Activated CD8-positive, alpha-beta T cell treated with anti-CD3 and anti-CD28 coated beads, Interleukin-2, amount 10 ng/mL, durations not matched to agents 7 days and 5 days (primary cell): ENCODE data around the gene UBE4A. TPM values are rescaled to one million over a fixed set of nuclear protein-coding genes. Genes with fewer than 3 reads are reported as not detected.

Experiments
- ATAC-seq: fragments of 150-1000 bp; cut with Tn5 transposase; one replicate; pipeline ENCODE4 v1.10.0; 2021; ENCODE audit warnings: moderate library complexity
- CTCF ChIA-PET: fragments of 350-600 bp; sonication (Branson Sonifier 250); formaldehyde crosslinking; loops from one replicate; lab custom pipeline; 2021; ENCODE audit warnings: antibody characterized with exemption; lab: Charles Lee
- POLR2A ChIA-PET: fragments of 350-600 bp; sonication (Branson Sonifier 250); formaldehyde crosslinking; loops from one replicate; lab custom pipeline; 2021; ENCODE audit warnings: antibody characterized with exemption; lab: Charles Lee
- DNase-seq: peaks from one replicate; pipeline ENCODE4 v3.0.0-alpha.2; 2020
- H3K27ac Mint-ChIP-seq: one replicate; pipeline ENCODE4 v1.8.0; 2021; ENCODE audit warnings: mild to moderate bottlenecking, mixed read lengths
- H3K27me3 Mint-ChIP-seq: one replicate; pipeline ENCODE4 v1.8.0; 2021; ENCODE audit warnings: low read depth, mixed read lengths
- H3K36me3 Mint-ChIP-seq: one replicate; pipeline ENCODE4 v1.8.0; 2021; ENCODE audit warnings: low read depth, mixed read lengths
- H3K4me1 Mint-ChIP-seq: one replicate; pipeline ENCODE4 v1.8.0; 2021; ENCODE audit warnings: low read depth, mixed read lengths
- H3K4me3 Mint-ChIP-seq: one replicate; pipeline ENCODE4 v1.8.0; 2021; ENCODE audit warnings: mild to moderate bottlenecking, mixed read lengths
- H3K9me3 Mint-ChIP-seq: one replicate; pipeline ENCODE4 v1.8.0; 2022; ENCODE audit warnings: mixed read lengths; ENCODE audit not compliant: insufficient read depth
- total RNA-seq, 2 experiments: library from RNA; stranded (reverse); gene quantifications; one replicate each; pipeline ENCODE4 v1.2.3, GENCODE V29; 2021

UBE4A gene
- total RNA-seq, 2 experiments from 2014 or later: 38.5 to 39.8 TPM

GRCh38 chr11:118341815-118342489, 17.4 kb upstream of the UBE4A start:
- ChIA-PET POLR2A (interaction anchor here (0.7 to 4.3 kb wide), 13 partner anchors 13 to 326 kb away, joined by 3 to 30 read pairs (median 4); partner anchors contain the start of genes JAML, KMT2A and UBE4A), CTCF (interaction anchor here (0.9 to 2.9 kb wide), 8 partner anchors 9 to 143 kb away, joined by 3 to 17 read pairs (median 5); no protein-coding TSS in a partner anchor)
- H3K9me3 Mint-ChIP-seq: no peaks in the 10 kb centered on the region
- ATAC-seq: no peak
- H3K4me3 Mint-ChIP-seq: peak overlapping the region; percentile 84
- H3K27me3 Mint-ChIP-seq: no peaks in the 10 kb centered on the region
- DNase-seq: peak; percentile 49
- peak overlapping the region; percentile 96 for H3K27ac Mint-ChIP-seq
- peaks cover 74% of the 10 kb centered on the region for H3K36me3 Mint-ChIP-seq
- peaks cover 60% of the 10 kb centered on the region for H3K4me1 Mint-ChIP-seq

GRCh38 chr11:118342503-118343161, 16.8 kb upstream of the UBE4A start, which contains the start of gene CD3D:
Gene CD3D, minus strand, starts transcription at chr11:118342705. Its CDS starts 98 bp downstream, at chr11:118342607.
- peak within 1 kb of the TSS; percentile 96 for H3K27ac Mint-ChIP-seq
- H3K4me1 Mint-ChIP-seq: peaks cover 63% of the 10 kb centered on the region
- H3K27me3 Mint-ChIP-seq: no peaks in the 10 kb centered on the region
- ChIA-PET CTCF (interaction anchor here (0.9 to 2.9 kb wide), 8 partner anchors 9 to 144 kb away, joined by 3 to 17 read pairs (median 4); no protein-coding TSS in a partner anchor), POLR2A (interaction anchor here (0.5 to 4.3 kb wide), 13 partner anchors 17 to 842 kb away, joined by 3 to 30 read pairs (median 4); partner anchors contain the start of genes JAML, KMT2A and UBE4A)
- peaks cover 75% of the 10 kb centered on the region for H3K36me3 Mint-ChIP-seq
- H3K4me3 Mint-ChIP-seq: peak within 1 kb of the TSS; percentile 84
- H3K9me3 Mint-ChIP-seq: no peaks in the 10 kb centered on the region
- peak; percentile 35 for ATAC-seq
- peak; percentile 78 for DNase-seq

GRCh38 chr11:118343248-118343647, 16.2 kb upstream of the UBE4A start:
- Mint-ChIP-seq H3K36me3 (peaks cover 73% of the 10 kb centered on the region), H3K4me3 (peak overlapping the region; percentile 84), H3K4me1 (peaks cover 61% of the 10 kb centered on the region), H3K9me3 (no peaks in the 10 kb centered on the region), H3K27me3 (no peaks in the 10 kb centered on the region), H3K27ac (peak overlapping the region; percentile 96)
- no peak for ATAC-seq
- ChIA-PET POLR2A (interaction anchor here (0.5 to 4.3 kb wide), 8 partner anchors 16 to 145 kb away, joined by 3 to 30 read pairs (median 4); partner anchors contain the start of genes JAML, KMT2A and UBE4A), CTCF (interaction anchor here (1.3 to 2.9 kb wide), 4 partner anchors 20 to 145 kb away, joined by 3 to 17 read pairs (median 8); no protein-coding TSS in a partner anchor)
- DNase-seq: peak; percentile 40

GRCh38 chr11:118343981-118344515, 15.4 kb upstream of the UBE4A start, which contains the start of gene CD3G:
Gene CD3G, plus strand, starts transcription at chr11:118344344. Its CDS starts 80 bp downstream, at chr11:118344424.
- Mint-ChIP-seq H3K36me3 (peaks cover 73% of the 10 kb centered on the region), H3K4me3 (peak within 1 kb of the TSS; percentile 84), H3K9me3 (no peaks in the 10 kb centered on the region), H3K27me3 (no peaks in the 10 kb centered on the region), H3K27ac (peak within 1 kb of the TSS; percentile 96), H3K4me1 (peaks cover 61% of the 10 kb centered on the region)
- ChIA-PET POLR2A (interaction anchor here (0.6 to 2.2 kb wide), 6 partner anchors 9 to 146 kb away, joined by 3 to 7 read pairs (median 4); partner anchors contain the start of genes JAML and UBE4A), CTCF (interaction anchor here (1.4 to 2.6 kb wide), 3 partner anchors 98 to 146 kb away, joined by 4 to 20 read pairs (median 6); no protein-coding TSS in a partner anchor)
- ATAC-seq (peak; percentile 76), DNase-seq (peak; percentile 86)

GRCh38 chr11:118349475-118349874, 9.9 kb upstream of the UBE4A start:
- Mint-ChIP-seq H3K9me3 (no peaks in the 10 kb centered on the region), H3K27me3 (no peaks in the 10 kb centered on the region), H3K27ac (peak overlapping the region; percentile 21), H3K36me3 (peaks cover 79% of the 10 kb centered on the region), H3K4me1 (peaks cover 63% of the 10 kb centered on the region), H3K4me3 (no peak overlapping the region)
- POLR2A ChIA-PET: no interaction called here
- CTCF ChIA-PET: interaction anchor here (1.1 kb wide), 1 partner anchor 151 kb away, joined by 4 read pairs; no protein-coding TSS in a partner anchor
- DNase-seq (no peak), ATAC-seq (no peak)

DNA sequence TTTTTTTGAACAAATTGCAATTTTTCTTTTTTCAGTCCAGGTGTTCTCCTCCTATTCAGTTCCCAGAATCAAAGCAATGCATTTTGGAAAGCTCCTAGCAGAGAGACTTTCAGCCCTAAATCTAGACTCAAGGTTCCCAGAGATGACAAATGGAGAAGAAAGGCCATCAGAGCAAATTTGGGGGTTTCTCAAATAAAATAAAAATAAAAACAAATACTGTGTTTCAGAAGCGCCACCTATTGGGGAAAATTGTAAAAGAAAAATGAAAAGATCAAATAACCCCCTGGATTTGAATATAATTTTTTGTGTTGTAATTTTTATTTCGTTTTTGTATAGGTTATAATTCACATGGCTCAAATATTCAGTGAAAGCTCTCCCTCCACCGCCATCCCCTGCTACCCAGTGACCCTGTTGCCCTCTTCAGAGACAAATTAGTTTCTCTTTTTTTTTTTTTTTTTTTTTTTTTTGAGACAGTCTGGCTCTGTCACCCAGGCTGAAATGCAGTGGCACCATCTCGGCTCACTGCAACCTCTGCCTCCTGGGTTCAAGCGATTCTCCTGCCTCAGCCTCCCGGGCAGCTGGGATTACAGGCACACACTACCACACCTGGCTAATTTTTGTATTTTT, 6.2 kb upstream of the UBE4A start:
- ChIA-PET CTCF (interaction anchor here (0.6 to 2.5 kb wide), 10 partner anchors 11 to 155 kb away, joined by 3 to 13 read pairs (median 4); partner anchors contain the start of gene CD3D), POLR2A (interaction anchor here (4.0 kb wide), 1 partner anchor 48 kb away, joined by 19 read pairs; the partner anchor contains the start of gene CD3E)
- no peaks in the 10 kb centered on the region for H3K27me3 Mint-ChIP-seq
- H3K4me3 Mint-ChIP-seq: no peak overlapping the region
- ATAC-seq (peak; percentile 37), DNase-seq (no peak)
- H3K27ac Mint-ChIP-seq: peak overlapping the region; percentile 70
- peaks cover 56% of the 10 kb centered on the region for H3K36me3 Mint-ChIP-seq
- peaks cover 39% of the 10 kb centered on the region for H3K4me1 Mint-ChIP-seq
- no peaks in the 10 kb centered on the region for H3K9me3 Mint-ChIP-seq

- DNase-seq: no peak
- Mint-ChIP-seq H3K36me3 (peaks cover 23% of the 10 kb centered on the region), H3K4me3 (no peak overlapping the region), H3K27me3 (no peaks in the 10 kb centered on the region), H3K4me1 (peaks cover 48% of the 10 kb centered on the region), H3K9me3 (no peaks in the 10 kb centered on the region), H3K27ac (no peak overlapping the region)
- no peak for ATAC-seq
- CTCF ChIA-PET: no interaction called here
- POLR2A ChIA-PET: no interaction called here
These were observed 1.3 kb upstream of the UBE4A start for GRCh38 chr11:118358071-118358470.

- Mint-ChIP-seq H3K27ac (no peak overlapping the region), H3K4me1 (peaks cover 37% of the 10 kb centered on the region)
- POLR2A ChIA-PET: interaction anchor here (0.9 kb wide), 1 partner anchor 11 kb away, joined by 5 read pairs; no protein-coding TSS in a partner anchor
These were observed 5.7 kb downstream of the UBE4A start for GRCh38 chr11:118364956-118365615.

GRCh38 chr11:118366287-118366686, 6.9 kb downstream of the UBE4A start:
- H3K9me3 Mint-ChIP-seq: no peaks in the 10 kb centered on the region
- H3K36me3 Mint-ChIP-seq: peaks cover 61% of the 10 kb centered on the region
- H3K27ac Mint-ChIP-seq: no peak overlapping the region
- DNase-seq (no peak), ATAC-seq (no peak)
- POLR2A ChIA-PET: interaction anchor here (0.9 kb wide), 1 partner anchor 9 kb away, joined by 5 read pairs; no protein-coding TSS in a partner anchor
- H3K4me3 Mint-ChIP-seq: no peak overlapping the region
- H3K4me1 Mint-ChIP-seq: peaks cover 27% of the 10 kb centered on the region
- no peaks in the 10 kb centered on the region for H3K27me3 Mint-ChIP-seq
- CTCF ChIA-PET: interaction anchor here (1.1 to 2.8 kb wide), 5 partner anchors 11 to 138 kb away, joined by 3 to 12 read pairs (median 3); no protein-coding TSS in a partner anchor

More at GRCh38 chr11:118364956-118365615, 5.7 kb downstream of the UBE4A start:
- Mint-ChIP-seq H3K4me3 (no peak overlapping the region), H3K36me3 (peaks cover 54% of the 10 kb centered on the region), H3K9me3 (no peaks in the 10 kb centered on the region), H3K27me3 (no peaks in the 10 kb centered on the region)
- CTCF ChIA-PET: interaction anchor here (0.6 to 2.8 kb wide), 11 partner anchors 10 to 184 kb away, joined by 3 to 12 read pairs (median 3); no protein-coding TSS in a partner anchor
- ATAC-seq: no peak
- no peak for DNase-seq

GRCh38 chr11:118370774-118371173, 11.4 kb downstream of the UBE4A start:
- no peak overlapping the region for H3K27ac Mint-ChIP-seq
- ATAC-seq (no peak), DNase-seq (no peak)
- H3K4me3 Mint-ChIP-seq: no peak overlapping the region
- CTCF ChIA-PET: no interaction called here
- no peaks in the 10 kb centered on the region for H3K9me3 Mint-ChIP-seq
- peaks cover 79% of the 10 kb centered on the region for H3K36me3 Mint-ChIP-seq
- peaks cover 2% of the 10 kb centered on the region for H3K4me1 Mint-ChIP-seq
- H3K27me3 Mint-ChIP-seq: no peaks in the 10 kb centered on the region
- POLR2A ChIA-PET: no interaction called here
